Stimulated activated CD4-positive, alpha-beta T cell treated with anti-CD3 and anti-CD28 coated beads, Interleukin-12 subunit alpha, Interleukin-12 subunit beta, amount 100 ng/mL, for 24 hours (primary cell): ENCODE data around the gene ATP1A4.

Experiments used
- DNase-seq, 2 experiments: peaks; one replicate each; pipeline ENCODE4 v3.0.0-alpha.2; 2020; ENCODE audit warnings: low read depth in 2 of 2

The ATP1A4 gene

GRCh38 chr1:160206036-160206389 is 54.6 kb downstream of the ATP1A4 start:
- peak; percentile 23 to 30 for DNase-seq

GRCh38 chr1:160206421-160207117 is 55.2 kb downstream of the ATP1A4 start:
- no peak for DNase-seq

GRCh38 chr1:160207118-160207650 is 55.8 kb downstream of the ATP1A4 start:
- no peak for DNase-seq

- DNase-seq: no peak
Measured at GRCh38 chr1:160207771-160208556, 56.6 kb downstream of the ATP1A4 start.

GRCh38 chr1:160208557-160209320 is 57.3 kb downstream of the ATP1A4 start:
- DNase-seq: no peak

GRCh38 chr1:160209321-160210046 is 58.1 kb downstream of the ATP1A4 start:
- no peak for DNase-seq

GRCh38 chr1:160210561-160210960 is 59.2 kb downstream of the ATP1A4 start:
- DNase-seq: no peak

- no peak for DNase-seq
Measured at GRCh38 chr1:160211046-160211790, 59.8 kb downstream of the ATP1A4 start.

GRCh38 chr1:160214481-160215140 is 63.2 kb downstream of the ATP1A4 start:
- DNase-seq: no peak

- no peak for DNase-seq
Measured at GRCh38 chr1:160216301-160216700, 64.9 kb downstream of the ATP1A4 start.

- DNase-seq: no peak
Measured at GRCh38 chr1:160217481-160218051, 66.2 kb downstream of the ATP1A4 start.

GRCh38 chr1:160219062-160219929 is 67.9 kb downstream of the ATP1A4 start:
- no peak for DNase-seq

- DNase-seq: no peak
Measured at GRCh38 chr1:160220301-160220700, 68.9 kb downstream of the ATP1A4 start.

GRCh38 chr1:160221089-160221488 is 69.7 kb downstream of the ATP1A4 start:
- no peak for DNase-seq

GRCh38 chr1:160222546-160222945 is 71.1 kb downstream of the ATP1A4 start:
- no peak for DNase-seq

- DNase-seq: no peak
Measured at GRCh38 chr1:160224606-160225005, 73.2 kb downstream of the ATP1A4 start.

- no peak for DNase-seq
Measured at GRCh38 chr1:160225345-160225744, 73.9 kb downstream of the ATP1A4 start.

- DNase-seq: no peak
Measured at GRCh38 chr1:160226623-160227022, 75.2 kb downstream of the ATP1A4 start.

GRCh38 chr1:160227034-160227433 is 75.6 kb downstream of the ATP1A4 start:
- no peak for DNase-seq
